Karpas-422 (cell line): ENCODE data around the gene TFCP2. TPM values are rescaled to one million over a fixed set of nuclear protein-coding genes. Genes with fewer than 3 reads are reported as not detected.

Source experiments
- DNase-seq: peaks from one replicate; pipeline ENCODE4 v3.0.0-alpha.2; 2015
- H2AFZ ChIP-seq: fragments of 200-600 bp; sonication (generic); 2 replicates; pipeline ENCODE4 v1.6.1; 2014; ENCODE audit warnings: antibody characterized with exemption, low read length, mixed read lengths
- H3K27ac ChIP-seq: fragments of 200-600 bp; sonication (generic); 2 replicates; pipeline ENCODE4 v1.5.1; 2014; ENCODE audit warnings: mild to moderate bottlenecking, low read length, moderate library complexity
- H3K27me3 ChIP-seq: fragments of 200-600 bp; sonication (generic); 2 replicates; pipeline ENCODE4 v1.6.1; 2014; ENCODE audit warnings: low read length, mixed read lengths
- H3K36me3 ChIP-seq: fragments of 200-600 bp; sonication (generic); 2 replicates; pipeline ENCODE4 v1.6.1; 2014; ENCODE audit warnings: low read length, mixed read lengths; ENCODE audit not compliant: insufficient read depth
- H3K4me1 ChIP-seq: fragments of 200-600 bp; sonication (generic); 2 replicates; pipeline ENCODE4 v1.6.1; 2014; ENCODE audit warnings: mild to moderate bottlenecking, low read length, mixed read lengths
- H3K4me2 ChIP-seq: fragments of 200-600 bp; sonication (generic); 2 replicates; pipeline ENCODE4 v1.6.1; 2014; ENCODE audit warnings: low read length, low read depth, mild to moderate bottlenecking; ENCODE audit not compliant: poor library complexity, severe bottlenecking
- H3K4me3 ChIP-seq: fragments of 200-600 bp; sonication (generic); 2 replicates; pipeline ENCODE4 v1.5.1; 2014; ENCODE audit warnings: mild to moderate bottlenecking, antibody characterized with exemption, low read length, mixed read lengths
- H3K79me2 ChIP-seq: fragments of 200-600 bp; sonication (generic); 2 replicates; pipeline ENCODE4 v1.6.1; 2014; ENCODE audit warnings: mild to moderate bottlenecking, low read length, mixed read lengths
- H3K9ac ChIP-seq: fragments of 200-600 bp; sonication (generic); 2 replicates; pipeline ENCODE4 v1.6.0; 2014; ENCODE audit warnings: low read length
- H3K9me2 ChIP-seq: fragments of 200-600 bp; sonication (generic), shearing (Covaris generic); replicated peaks from 2 replicates; pipeline ENCODE4 v1.6.0; 2014; ENCODE audit warnings: mild to moderate bottlenecking, low read length, moderate library complexity; ENCODE audit not compliant: insufficient read depth
- H3K9me3 ChIP-seq: fragments of 300-700, 200-600 bp; sonication (generic); 2 replicates; pipeline ENCODE4 v1.6.1; 2014; ENCODE audit warnings: low read length, mixed read lengths
- H4K20me1 ChIP-seq: fragments of 200-600 bp; sonication (generic); 2 replicates; pipeline ENCODE4 v1.6.1; 2014; ENCODE audit warnings: mild to moderate bottlenecking, antibody characterized with exemption, low read length, low read depth; ENCODE audit not compliant: insufficient read depth
- total RNA-seq: library from RNA; depleted of rRNA; stranded (reverse); fragments of >200 nt; shearing (Covaris generic); gene quantifications from 2 replicates; pipeline ENCODE4 v1.2.3, GENCODE V29; 2014; ENCODE audit warnings: low replicate concordance

Gene TFCP2
- total RNA-seq, 1 experiment from 2014 or later = 26.5 TPM

GRCh38 chr12:51191516-51192283, 18.8 kb upstream of the TFCP2 start:
- H3K79me2 ChIP-seq = no peaks in the 10 kb centered on the region
- no peaks in the 10 kb centered on the region for H3K36me3 ChIP-seq
- no peaks in the 10 kb centered on the region for H3K9me3 ChIP-seq
- no peak for DNase-seq
- no peak overlapping the region for H3K9ac ChIP-seq
- no peak overlapping the region for H3K27ac ChIP-seq
- H3K9me2 ChIP-seq = no peaks in the 10 kb centered on the region
- no peak overlapping the region for H3K4me3 ChIP-seq
- H3K27me3 ChIP-seq = no peaks in the 10 kb centered on the region
- no peak overlapping the region for H3K4me2 ChIP-seq
- no peak overlapping the region for H2AFZ ChIP-seq
- no peaks in the 10 kb centered on the region for H4K20me1 ChIP-seq
- H3K4me1 ChIP-seq = peaks cover 21% of the 10 kb centered on the region

DNA sequence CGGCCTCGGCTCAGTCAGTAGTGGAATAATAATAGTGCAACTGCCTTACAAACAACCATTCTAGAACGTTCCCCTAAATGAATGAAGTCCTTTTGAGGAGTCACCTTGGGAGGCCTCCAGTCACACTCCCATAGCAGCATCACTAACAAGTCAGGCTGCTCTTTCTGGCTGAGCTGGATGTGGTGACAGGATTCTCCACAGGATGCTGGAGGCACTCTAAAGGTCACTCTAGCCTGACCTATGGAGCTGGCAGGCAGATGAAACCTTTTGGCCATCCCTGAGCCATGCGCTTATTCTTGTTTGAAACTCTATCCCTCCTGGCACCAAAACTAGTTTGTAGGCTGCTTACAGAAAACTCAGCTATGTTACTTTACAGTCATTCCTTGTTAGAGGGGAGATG, 17.9 kb upstream of the TFCP2 start:
- Histone ChIP-seq H3K9me3 (no peaks in the 10 kb centered on the region), H3K79me2 (no peaks in the 10 kb centered on the region), H3K27ac (no peak overlapping the region), H3K27me3 (no peaks in the 10 kb centered on the region), H4K20me1 (no peaks in the 10 kb centered on the region), H2AFZ (no peak overlapping the region), H3K4me3 (no peak overlapping the region), H3K4me2 (no peak overlapping the region), H3K4me1 (peaks cover 21% of the 10 kb centered on the region), H3K9me2 (no peaks in the 10 kb centered on the region), H3K36me3 (no peaks in the 10 kb centered on the region), H3K9ac (no peak overlapping the region)
- DNase-seq = no peak

DNA sequence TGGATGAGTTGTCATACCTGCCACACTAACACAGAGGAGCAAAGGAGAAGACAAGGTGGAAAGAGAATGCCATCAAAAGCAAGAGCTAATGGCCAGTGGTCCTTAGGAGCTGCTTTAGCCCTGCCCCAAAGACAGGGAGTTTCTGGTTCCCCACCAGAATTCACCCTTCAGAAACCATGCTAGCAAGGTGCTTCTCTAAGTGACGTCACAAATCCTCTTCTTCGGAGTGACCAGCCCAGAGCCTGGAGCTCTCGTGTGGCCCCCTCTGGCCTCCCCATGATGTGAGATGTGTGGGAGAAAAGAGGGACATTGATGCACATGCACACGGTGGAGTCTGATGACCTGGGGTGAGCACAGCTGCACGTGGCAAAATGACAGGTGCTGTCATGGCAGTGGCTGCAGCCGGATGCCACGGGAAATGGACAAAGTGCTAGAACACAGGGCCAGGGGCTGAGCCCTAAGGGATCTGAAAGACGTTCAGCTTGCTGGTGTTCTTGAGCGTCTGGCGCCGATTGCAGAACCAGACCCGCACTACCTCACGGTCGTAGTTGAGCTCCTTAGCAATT, 16.9 kb upstream of the TFCP2 start:
- H3K27ac ChIP-seq = no peak overlapping the region
- no peaks in the 10 kb centered on the region for H3K9me2 ChIP-seq
- H4K20me1 ChIP-seq = no peaks in the 10 kb centered on the region
- H3K9ac ChIP-seq = no peak overlapping the region
- no peaks in the 10 kb centered on the region for H3K27me3 ChIP-seq
- no peak overlapping the region for H3K4me2 ChIP-seq
- no peak overlapping the region for H3K4me3 ChIP-seq
- H3K4me1 ChIP-seq = peaks cover 21% of the 10 kb centered on the region
- no peaks in the 10 kb centered on the region for H3K79me2 ChIP-seq
- DNase-seq = no peak
- no peaks in the 10 kb centered on the region for H3K9me3 ChIP-seq
- H3K36me3 ChIP-seq = no peaks in the 10 kb centered on the region
- no peak overlapping the region for H2AFZ ChIP-seq

- H3K9me2 ChIP-seq = no peaks in the 10 kb centered on the region
- no peaks in the 10 kb centered on the region for H3K9me3 ChIP-seq
- H4K20me1 ChIP-seq = no peaks in the 10 kb centered on the region
- peak; percentile 56 for DNase-seq
- H3K9ac ChIP-seq = 0 out of 2 replicates have a peak overlapping the region, but pooled peaks have one; percentile 9
- H3K27ac ChIP-seq = no peak overlapping the region
- H3K36me3 ChIP-seq = no peaks in the 10 kb centered on the region
- H2AFZ ChIP-seq = no peak overlapping the region
- peaks cover 21% of the 10 kb centered on the region for H3K4me1 ChIP-seq
- peak overlapping the region; percentile 27 for H3K4me2 ChIP-seq
- no peaks in the 10 kb centered on the region for H3K79me2 ChIP-seq
- no peaks in the 10 kb centered on the region for H3K27me3 ChIP-seq
- peak overlapping the region; percentile 32; the same call in 1 of the 2 replicates for H3K4me3 ChIP-seq
Measured at GRCh38 chr12:51188359-51189051, 15.6 kb upstream of the TFCP2 start.

- no peak for DNase-seq
- Histone ChIP-seq H3K4me1 (peaks cover 21% of the 10 kb centered on the region), H3K4me3 (no peak overlapping the region), H3K27me3 (no peaks in the 10 kb centered on the region), H3K27ac (no peak overlapping the region), H4K20me1 (no peaks in the 10 kb centered on the region), H3K9ac (no peak overlapping the region), H3K36me3 (no peaks in the 10 kb centered on the region), H3K9me3 (no peaks in the 10 kb centered on the region), H3K79me2 (no peaks in the 10 kb centered on the region), H3K4me2 (no peak overlapping the region), H2AFZ (no peak overlapping the region), H3K9me2 (no peaks in the 10 kb centered on the region)
Measured at GRCh38 chr12:51187370-51187987, 14.5 kb upstream of the TFCP2 start.

GRCh38 chr12:51186465-51187085, 13.6 kb upstream of the TFCP2 start:
- Histone ChIP-seq H3K4me3 (no peak overlapping the region), H3K79me2 (no peaks in the 10 kb centered on the region), H3K9me2 (no peaks in the 10 kb centered on the region), H3K4me1 (peaks cover 21% of the 10 kb centered on the region), H4K20me1 (no peaks in the 10 kb centered on the region), H3K36me3 (no peaks in the 10 kb centered on the region), H3K27ac (no peak overlapping the region), H3K4me2 (no peak overlapping the region), H2AFZ (no peak overlapping the region), H3K9ac (no peak overlapping the region), H3K27me3 (no peaks in the 10 kb centered on the region), H3K9me3 (no peaks in the 10 kb centered on the region)
- DNase-seq = no peak

DNA sequence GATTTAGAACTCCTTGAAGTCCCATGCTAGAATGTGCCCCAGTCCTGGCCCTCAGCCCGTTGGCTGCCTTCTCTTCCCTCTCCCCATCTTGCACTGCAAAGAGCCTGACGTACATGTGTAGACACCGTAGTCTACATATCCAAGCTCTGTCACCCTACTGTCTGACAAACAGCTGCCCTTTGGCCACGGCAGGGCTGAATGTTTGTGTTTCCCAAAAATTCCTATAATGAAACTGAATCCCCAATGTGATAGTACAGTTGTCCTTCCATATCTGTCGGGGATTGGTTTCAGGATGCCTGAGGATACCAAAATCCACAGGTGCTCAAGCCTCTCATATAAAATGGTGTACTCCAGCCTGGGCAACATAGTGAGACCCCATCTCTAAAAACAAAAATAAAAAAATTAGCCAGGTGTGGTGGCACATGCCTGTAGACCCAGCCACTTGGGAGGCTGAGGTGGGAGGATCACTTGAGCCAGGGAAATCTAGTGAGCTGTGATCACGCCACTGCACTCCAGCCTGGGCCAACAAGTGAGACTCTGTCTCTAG, 12.3 kb upstream of the TFCP2 start:
- Histone ChIP-seq H3K79me2 (no peaks in the 10 kb centered on the region), H3K9me2 (no peaks in the 10 kb centered on the region), H3K4me2 (no peak overlapping the region), H2AFZ (no peak overlapping the region), H3K27me3 (no peaks in the 10 kb centered on the region), H3K36me3 (no peaks in the 10 kb centered on the region), H3K9ac (no peak overlapping the region), H4K20me1 (no peaks in the 10 kb centered on the region), H3K4me3 (no peak overlapping the region), H3K27ac (no peak overlapping the region), H3K9me3 (no peaks in the 10 kb centered on the region), H3K4me1 (peaks cover 21% of the 10 kb centered on the region)
- no peak for DNase-seq
